HepG2 (cell line): ENCODE measurements around the gene PIK3C2B. TPM values are rescaled to one million over a fixed set of nuclear protein-coding genes. Genes with fewer than 3 reads are reported as not detected.
A peak's percentile ranks its signal among the peaks of the same experiment; 100 is the strongest.

ENCODE experiments used
- ARID4A ChIP-seq: sonication (generic); formaldehyde crosslinking; IDR thresholded peaks from 2 replicates; pipeline ENCODE4 v1.5.0; 2020; ENCODE audit warnings: mild to moderate bottlenecking, missing genetic modification reagents, borderline replicate concordance
- CREM ChIP-seq, 2 experiments: sonication (generic) in 1 of 2; formaldehyde crosslinking in 1 of 2; IDR thresholded peaks; 2 replicates each; pipeline versions ENCODE4 v1.4.0 to v1.6.1; 2016 to 2020; ENCODE audit warnings: antibody characterized with exemption in 1 of 2, mild to moderate bottlenecking in 1 of 2, missing genetic modification reagents in 1 of 2
- DMTF1 ChIP-seq: sonication (generic); formaldehyde crosslinking; IDR thresholded peaks from 2 replicates; pipeline ENCODE4 v1.4.0; 2020; ENCODE audit warnings: mild to moderate bottlenecking, missing genetic modification reagents
- GRHL1 ChIP-seq: sonication (generic); formaldehyde crosslinking; conservative IDR thresholded peaks from 2 replicates; pipeline ENCODE4 v1.8.0; 2022; ENCODE audit warnings: missing genetic modification reagents
- GZF1 ChIP-seq: sonication (generic); formaldehyde crosslinking; IDR thresholded peaks from 2 replicates; pipeline ENCODE4 v1.5.1; 2020; ENCODE audit warnings: mild to moderate bottlenecking, missing genetic modification reagents
- HOMEZ ChIP-seq: IDR thresholded peaks from 2 replicates; pipeline ENCODE4 v1.6.1; 2016; ENCODE audit warnings: low read depth
- ISL2 ChIP-seq: sonication (generic); formaldehyde crosslinking; IDR thresholded peaks from 2 replicates; pipeline ENCODE4 v1.5.0; 2020; ENCODE audit warnings: missing genetic modification reagents
- KDM4B ChIP-seq: sonication (generic); formaldehyde crosslinking; IDR thresholded peaks from 2 replicates; pipeline ENCODE4 v1.4.0; 2020; ENCODE audit warnings: missing genetic modification reagents
- MTA1 ChIP-seq: sonication (generic); formaldehyde crosslinking; IDR thresholded peaks from 2 replicates; pipeline ENCODE4 v1.4.0; 2020; ENCODE audit warnings: missing genetic modification reagents, mild to moderate bottlenecking, borderline replicate concordance
- RAD21 ChIP-seq: fragments of 450-650 bp; formaldehyde crosslinking; IDR thresholded peaks from 2 replicates; pipeline ENCODE4 v1.5.0; 2020; ENCODE audit warnings: mild to moderate bottlenecking
- RCOR2 ChIP-seq: IDR thresholded peaks from 2 replicates; pipeline ENCODE4 v1.6.1; 2016; ENCODE audit warnings: missing biosample characterization, missing genetic modification reagents
- TAF15 ChIP-seq: fragments of 200-400 bp; formaldehyde crosslinking; IDR thresholded peaks from one replicate; pipeline ENCODE4 v1.6.1; 2018; ENCODE audit warnings: mild to moderate bottlenecking, low read depth, low read length; ENCODE audit not compliant: poor library complexity, severe bottlenecking
- ZBTB8A ChIP-seq: sonication (generic); formaldehyde crosslinking; IDR thresholded peaks from 2 replicates; pipeline ENCODE4 v1.4.0; 2020; ENCODE audit warnings: mild to moderate bottlenecking, low read depth, missing genetic modification reagents, borderline replicate concordance
- ZFP37 ChIP-seq: sonication (generic); formaldehyde crosslinking; IDR thresholded peaks from 2 replicates; pipeline ENCODE4 v1.4.0; 2020; ENCODE audit warnings: missing genetic modification reagents, borderline replicate concordance
- ZMYM3 ChIP-seq: sonication (generic); formaldehyde crosslinking; IDR thresholded peaks from 2 replicates; pipeline ENCODE4 v1.5.1; 2020; ENCODE audit warnings: mild to moderate bottlenecking, missing genetic modification reagents
- ZNF101 ChIP-seq: sonication (generic); formaldehyde crosslinking; IDR thresholded peaks from 2 replicates; pipeline ENCODE4 v1.4.0; 2020; ENCODE audit warnings: mild to moderate bottlenecking, low read depth, missing genetic modification reagents, borderline replicate concordance
- ZNF616 ChIP-seq: sonication (generic); formaldehyde crosslinking; IDR thresholded peaks from 2 replicates; pipeline ENCODE4 v1.5.0; 2020; ENCODE audit warnings: low read depth, mild to moderate bottlenecking, missing genetic modification reagents
- ZNF713 ChIP-seq: sonication (generic); formaldehyde crosslinking; IDR thresholded peaks from 2 replicates; pipeline ENCODE4 v1.4.0; 2020; ENCODE audit warnings: mild to moderate bottlenecking, missing genetic modification reagents
- ZNF83 ChIP-seq: sonication (generic); formaldehyde crosslinking; IDR thresholded peaks from 2 replicates; pipeline ENCODE4 v1.4.0; 2020; ENCODE audit warnings: missing genetic modification reagents, mild to moderate bottlenecking, borderline replicate concordance
- polyA plus RNA-seq, 8 experiments: library from polyadenylated mRNA; depleted of rRNA in 3 of 8; stranded (reverse) in 7 of 8; unstranded in 1 of 8; fragments of >200 nt; fragmentation: Illumina TruSeq in 4 of 8; extraction: Trizol in 4 of 8; gene quantifications; 2 replicates each; pipeline versions ENCODE4 v1.2.1 to v1.2.3, GENCODE V29; 2011 to 2016; ENCODE audit warnings: low read depth in 4 of 8, missing spikeins in 1 of 8, mixed read lengths in 1 of 8; ENCODE audit not compliant: insufficient read depth in 1 of 8
- total RNA-seq, 5 experiments: library from RNA; depleted of rRNA; stranded (reverse); fragments of >200 nt; fragmentation: Illumina TruSeq; extraction: Trizol; gene quantifications; 2 replicates each; pipeline ENCODE4 v1.2.3, GENCODE V29; 2016; ENCODE audit warnings: low read depth in 1 of 5

Gene PIK3C2B
- total and polyA plus RNA-seq, 2 of the 13 experiments (the other 11 are each of a cell fraction or from before 2014, with no cell fraction given), result 3.4 to 4.5 TPM

- no peak for TF ChIP-seq HOMEZ
- TF ChIP-seq ISL2 (CRISPR knock-in tag), result no peak
- TF ChIP-seq ZNF101 (CRISPR knock-in tag), result no peak
- no peak for TF ChIP-seq GRHL1 (CRISPR knock-in tag)
- TF ChIP-seq ZNF616 (CRISPR knock-in tag), result no peak
- TF ChIP-seq KDM4B, result no peak
- no peak for TF ChIP-seq ZNF83 (CRISPR knock-in tag)
- no peak for TF ChIP-seq ZMYM3 (CRISPR knock-in tag)
- no peak for TF ChIP-seq DMTF1 (CRISPR knock-in tag)
- no peak; the same call in 1 of the 2 replicates for TF ChIP-seq GZF1
- no peak for TF ChIP-seq MTA1 (CRISPR knock-in tag)
- TF ChIP-seq ZBTB8A (CRISPR knock-in tag), result no peak
- no peak for TF ChIP-seq CREM (IDR thresholded peaks at IDR 0.05)
- TF ChIP-seq CREM (CRISPR knock-in tag; IDR thresholded peaks at IDR 0.05), result no peak
- no peak for TF ChIP-seq ZNF713
- TF ChIP-seq ARID4A (CRISPR knock-in tag), result 0 out of 2 replicates have a peak, but pooled peaks have one; percentile 19
- 0 out of 2 replicates have a peak, but pooled peaks have one; percentile 32 for TF ChIP-seq ZFP37
- no peak for TF ChIP-seq RCOR2 (CRISPR knock-in tag)
- no peak for TF ChIP-seq RAD21 (CRISPR knock-in tag)
- no peak for TF ChIP-seq TAF15
Observed at GRCh38 chr1:204507317-204508105, 12.9 kb upstream of the PIK3C2B start (continued).
